Panc1 (cell line): ENCODE data around the gene FBXW11.

Experiments used
- POLR2AphosphoS5 ChIP-seq: IDR thresholded peaks from 2 replicates; pipeline ENCODE4 v1.6.1; 2012; ENCODE audit warnings: mild to moderate bottlenecking, low read depth, low read length, moderate library complexity
- TF ChIP-seq, protein P1 (sequence below): fragments of 450-650 bp; IDR thresholded peaks from 2 replicates; pipeline ENCODE4 v1.5.1; 2017; ENCODE audit warnings: mild to moderate bottlenecking

DNA sequence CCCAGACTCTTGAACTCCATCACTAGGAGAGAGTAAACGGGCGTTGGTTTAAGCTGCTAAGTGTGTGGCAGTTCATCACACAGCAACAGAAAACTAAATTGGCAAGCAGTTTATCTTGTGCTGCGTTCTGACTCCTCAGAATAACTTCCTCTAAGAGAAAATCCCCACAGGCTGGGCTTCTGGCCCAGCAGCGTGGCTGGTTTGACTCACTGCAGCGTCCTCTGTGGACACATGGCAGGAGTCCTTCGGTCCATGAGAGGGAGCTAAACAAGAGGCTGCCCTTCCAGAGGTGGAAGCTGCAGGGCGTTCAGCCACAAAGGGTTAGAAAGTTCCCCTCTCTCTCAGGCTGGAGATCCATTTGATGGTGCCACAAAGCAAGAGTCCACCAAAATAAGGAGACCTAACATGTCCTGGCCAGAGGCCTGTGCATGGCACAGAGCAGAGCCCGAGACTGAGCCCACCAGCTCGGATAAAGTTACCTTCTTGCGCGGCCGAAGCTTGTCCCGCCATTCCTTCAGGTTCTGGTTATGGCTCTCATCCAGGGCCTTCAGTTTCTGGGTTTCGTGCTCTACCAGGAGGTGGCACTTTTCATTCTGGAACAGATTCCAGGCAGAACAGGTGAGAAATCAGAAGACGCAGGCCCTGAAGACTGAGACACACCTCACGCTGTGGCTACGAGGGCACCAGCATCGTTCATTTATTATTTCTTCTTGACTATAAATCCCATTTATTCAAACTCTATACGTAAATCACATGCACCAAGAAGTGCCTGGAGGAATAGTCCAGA is 46.2 kb upstream of the FBXW11 start:
- TF ChIP-seq, protein P1, sequence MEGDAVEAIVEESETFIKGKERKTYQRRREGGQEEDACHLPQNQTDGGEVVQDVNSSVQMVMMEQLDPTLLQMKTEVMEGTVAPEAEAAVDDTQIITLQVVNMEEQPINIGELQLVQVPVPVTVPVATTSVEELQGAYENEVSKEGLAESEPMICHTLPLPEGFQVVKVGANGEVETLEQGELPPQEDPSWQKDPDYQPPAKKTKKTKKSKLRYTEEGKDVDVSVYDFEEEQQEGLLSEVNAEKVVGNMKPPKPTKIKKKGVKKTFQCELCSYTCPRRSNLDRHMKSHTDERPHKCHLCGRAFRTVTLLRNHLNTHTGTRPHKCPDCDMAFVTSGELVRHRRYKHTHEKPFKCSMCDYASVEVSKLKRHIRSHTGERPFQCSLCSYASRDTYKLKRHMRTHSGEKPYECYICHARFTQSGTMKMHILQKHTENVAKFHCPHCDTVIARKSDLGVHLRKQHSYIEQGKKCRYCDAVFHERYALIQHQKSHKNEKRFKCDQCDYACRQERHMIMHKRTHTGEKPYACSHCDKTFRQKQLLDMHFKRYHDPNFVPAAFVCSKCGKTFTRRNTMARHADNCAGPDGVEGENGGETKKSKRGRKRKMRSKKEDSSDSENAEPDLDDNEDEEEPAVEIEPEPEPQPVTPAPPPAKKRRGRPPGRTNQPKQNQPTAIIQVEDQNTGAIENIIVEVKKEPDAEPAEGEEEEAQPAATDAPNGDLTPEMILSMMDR: no peak; the same call in 1 of the 2 replicates
- no peak for TF ChIP-seq POLR2AphosphoS5
